IPS DF 4.7 (cell line): Measurements from ENCODE around the gene CCDC92.
"Not testable (repeated sequence)": the region's sequence is repeated elsewhere in the genome, so short reads cannot be mapped to it uniquely, and the experiment has no call there.

Source experiments
- DNase-seq: peaks from one replicate; pipeline ENCODE4 v3.0.0-alpha.2; 2013; ENCODE audit warnings: low spot score; ENCODE audit errors: extremely low read depth

Gene CCDC92

GRCh38 chr12:123950476-123951349 is 21.9 kb downstream of the CCDC92 start:
- no peak for DNase-seq

- no peak for DNase-seq
These were observed 22.9 kb downstream of the CCDC92 start for GRCh38 chr12:123949770-123950165.

- no peak for DNase-seq
These were observed 23.5 kb downstream of the CCDC92 start for GRCh38 chr12:123948796-123949769.

GRCh38 chr12:123948401-123948795 is 24.2 kb downstream of the CCDC92 start:
- no peak for DNase-seq

GRCh38 chr12:123947531-123947930 is 25.1 kb downstream of the CCDC92 start:
- DNase-seq = not testable (repeated sequence)

- not testable (repeated sequence) for DNase-seq
These were observed 25.8 kb downstream of the CCDC92 start for GRCh38 chr12:123946516-123947505.

- DNase-seq = no peak
These were observed 26.5 kb downstream of the CCDC92 start for GRCh38 chr12:123946152-123946515.

- no peak for DNase-seq
These were observed 27.1 kb downstream of the CCDC92 start for GRCh38 chr12:123945287-123946151.

GRCh38 chr12:123944696-123945095 is 27.9 kb downstream of the CCDC92 start:
- DNase-seq = no peak

- DNase-seq = no peak
These were observed 28.8 kb downstream of the CCDC92 start for GRCh38 chr12:123943816-123944215.

- no peak for DNase-seq
These were observed 29.6 kb downstream of the CCDC92 start for GRCh38 chr12:123942911-123943648.

GRCh38 chr12:123942238-123942653 is 30.4 kb downstream of the CCDC92 start:
- DNase-seq = no peak

- no peak for DNase-seq
These were observed 30.9 kb downstream of the CCDC92 start for GRCh38 chr12:123941624-123942237.

- DNase-seq = no peak
These were observed 31.6 kb downstream of the CCDC92 start for GRCh38 chr12:123941000-123941399.

- no peak for DNase-seq
These were observed 32.0 kb downstream of the CCDC92 start for GRCh38 chr12:123940627-123940966.

- DNase-seq = no peak
These were observed 32.7 kb downstream of the CCDC92 start for GRCh38 chr12:123939716-123940626.

GRCh38 chr12:123938679-123939480 is 33.8 kb downstream of the CCDC92 start:
- DNase-seq = no peak
